HepG2 (cell line): ENCODE data around the gene DNAAF9.

Experiments used
- RXRA ChIP-seq: sonication (generic); formaldehyde crosslinking; IDR thresholded peaks from 2 replicates; pipeline ENCODE4 v1.5.1; 2020; ENCODE audit warnings: missing genetic modification reagents
- TF ChIP-seq, protein P1 (sequence below): sonication (generic); formaldehyde crosslinking; IDR thresholded peaks from 2 replicates; pipeline ENCODE4 v1.4.0; 2020; ENCODE audit warnings: missing genetic modification reagents, borderline replicate concordance

DNA sequence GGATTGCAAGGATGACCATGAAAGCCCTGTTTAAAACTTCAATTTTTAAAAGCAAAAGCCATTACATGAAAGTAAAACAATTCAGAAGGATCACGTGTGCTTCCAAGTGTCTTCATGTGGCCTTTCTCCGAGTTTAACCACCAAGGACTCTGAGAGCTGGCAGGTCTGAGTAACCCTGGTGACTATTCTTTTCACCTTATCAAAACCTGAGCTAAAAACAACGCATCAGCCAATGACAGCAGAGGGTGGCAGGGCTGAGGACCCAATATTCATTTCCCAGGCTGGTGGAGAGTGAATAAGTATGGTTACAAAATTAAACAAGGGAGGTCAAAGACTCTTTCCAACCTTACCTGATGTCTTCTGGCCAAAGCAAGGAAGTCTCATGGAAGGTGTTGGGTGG lies 46.7 kb downstream of the DNAAF9 start:
- TF ChIP-seq, protein P1, sequence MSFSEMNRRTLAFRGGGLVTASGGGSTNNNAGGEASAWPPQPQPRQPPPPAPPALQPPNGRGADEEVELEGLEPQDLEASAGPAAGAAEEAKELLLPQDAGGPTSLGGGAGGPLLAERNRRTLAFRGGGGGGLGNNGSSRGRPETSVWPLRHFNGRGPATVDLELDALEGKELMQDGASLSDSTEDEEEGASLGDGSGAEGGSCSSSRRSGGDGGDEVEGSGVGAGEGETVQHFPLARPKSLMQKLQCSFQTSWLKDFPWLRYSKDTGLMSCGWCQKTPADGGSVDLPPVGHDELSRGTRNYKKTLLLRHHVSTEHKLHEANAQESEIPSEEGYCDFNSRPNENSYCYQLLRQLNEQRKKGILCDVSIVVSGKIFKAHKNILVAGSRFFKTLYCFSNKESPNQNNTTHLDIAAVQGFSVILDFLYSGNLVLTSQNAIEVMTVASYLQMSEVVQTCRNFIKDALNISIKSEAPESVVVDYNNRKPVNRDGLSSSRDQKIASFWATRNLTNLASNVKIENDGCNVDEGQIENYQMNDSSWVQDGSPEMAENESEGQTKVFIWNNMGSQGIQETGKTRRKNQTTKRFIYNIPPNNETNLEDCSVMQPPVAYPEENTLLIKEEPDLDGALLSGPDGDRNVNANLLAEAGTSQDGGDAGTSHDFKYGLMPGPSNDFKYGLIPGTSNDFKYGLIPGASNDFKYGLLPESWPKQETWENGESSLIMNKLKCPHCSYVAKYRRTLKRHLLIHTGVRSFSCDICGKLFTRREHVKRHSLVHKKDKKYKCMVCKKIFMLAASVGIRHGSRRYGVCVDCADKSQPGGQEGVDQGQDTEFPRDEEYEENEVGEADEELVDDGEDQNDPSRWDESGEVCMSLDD (CRISPR knock-in tag) = no peak
- TF ChIP-seq RXRA (CRISPR knock-in tag) = no peak
